CD4-positive, alpha-beta T cell (primary cell): ENCODE data around the gene AZU1. TPM values are rescaled to one million over a fixed set of nuclear protein-coding genes. Genes with fewer than 3 reads are reported as not detected.

Source experiments
- ATAC-seq: fragments of 200-7000 bp; cut with Tn5 transposase; one replicate; pipeline ENCODE4 v1.10.0; 2022; ENCODE audit warnings: mild to moderate bottlenecking; ENCODE audit not compliant: poor library complexity
- CTCF ChIA-PET: fragments of 350-600 bp; sonication (Branson Sonifier 250); formaldehyde crosslinking; loops from one replicate; lab custom pipeline; 2021; ENCODE audit warnings: antibody characterized with exemption, inconsistent platforms; lab: Charles Lee
- POLR2A ChIA-PET: fragments of 350-600 bp; sonication (Branson Sonifier 250); formaldehyde crosslinking; loops from one replicate; lab custom pipeline; 2021; ENCODE audit warnings: antibody characterized with exemption, inconsistent platforms; lab: Charles Lee
- DNase-seq, 14 experiments: peaks; one replicate each; pipeline ENCODE4 v3.0.0-alpha.2; 2013 to 2020; ENCODE audit warnings: mixed read lengths in 2 of 14
- H3K27ac ChIP-seq, 2 donors: one replicate each; pipeline versions ENCODE4 v1.5.1 to v1.7.0; 2013; ENCODE audit warnings: low read length in 2 of 2, low read depth in 1 of 2, mild to moderate bottlenecking in 1 of 2
- H3K27me3 ChIP-seq, 2 experiments: 1 replicate in 1 of 2; 2 replicates in 1 of 2; pipeline versions ENCODE4 v1.6.1 to v1.7.0; 2013; ENCODE audit warnings: low read length in 2 of 2, control low read depth in 1 of 2, mild to moderate bottlenecking in 1 of 2, moderate library complexity in 1 of 2; ENCODE audit not compliant: insufficient read depth in 2 of 2, control insufficient read depth in 1 of 2
- H3K36me3 ChIP-seq: one replicate; pipeline ENCODE4 v1.6.1; 2013; ENCODE audit warnings: low read length, control low read depth; ENCODE audit not compliant: insufficient read depth
- H3K4me1 ChIP-seq: one replicate; pipeline ENCODE4 v1.6.1; 2013; ENCODE audit warnings: low read length, control low read depth; ENCODE audit not compliant: insufficient read depth
- H3K4me3 ChIP-seq: one replicate; pipeline ENCODE4 v1.5.1; 2013; ENCODE audit warnings: mild to moderate bottlenecking, low read length, moderate library complexity
- H3K9me3 ChIP-seq, 2 experiments: 1 replicate in 1 of 2; 2 replicates in 1 of 2; pipeline versions ENCODE4 v1.6.1 to v1.7.0; 2013; ENCODE audit warnings: low read length in 2 of 2, mild to moderate bottlenecking in 2 of 2, control low read depth in 1 of 2, moderate library complexity in 1 of 2; ENCODE audit not compliant: control insufficient read depth in 1 of 2, insufficient read depth in 1 of 2
- H3K27ac Mint-ChIP-seq: one replicate; pipeline ENCODE4 v1.8.0; 2020; ENCODE audit warnings: mixed read lengths
- H3K27me3 Mint-ChIP-seq: one replicate; pipeline ENCODE4 v1.8.0; 2021; ENCODE audit warnings: mixed read lengths
- H3K36me3 Mint-ChIP-seq: one replicate; pipeline ENCODE4 v1.8.0; 2021; ENCODE audit warnings: low read depth, mixed read lengths
- H3K4me1 Mint-ChIP-seq: one replicate; pipeline ENCODE4 v1.8.0; 2021; ENCODE audit warnings: low read depth, mixed read lengths
- H3K4me3 Mint-ChIP-seq: one replicate; pipeline ENCODE4 v1.8.0; 2020; ENCODE audit warnings: mild to moderate bottlenecking, mixed read lengths
- H3K9me3 Mint-ChIP-seq: one replicate; pipeline ENCODE4 v1.8.0; 2020; ENCODE audit warnings: mixed read lengths
- CTCF ChIP-seq: fragments of 200-600 bp; IDR thresholded peaks from one replicate; pipeline ENCODE4 v1.8.0; 2022; ENCODE audit warnings: antibody characterized with exemption, mild to moderate bottlenecking
- intact Hi-C, 2 experiments: fragments of 100-400 bp; cut with DNase I in 1 of 2; cut with micrococcal nuclease in 1 of 2; formaldehyde crosslinking; loops; one replicate each; pipeline versions ENCODE4 v1.15.1 to v1.9.0; 2023 to 2025; cut with DNase I, micrococcal nuclease
- total RNA-seq, 174 experiments: library from RNA in 2 of 174; stranded (reverse) in 2 of 174; gene quantifications; one replicate each; pipeline ENCODE4 v1.2.3 and lab custom pipeline; 2021 to 2026

AZU1 gene
- total RNA-seq, 2 experiments from 2014 or later: 0.47 to 0.49 TPM

GRCh38 chr19:791567-792305 lies 35.9 kb upstream of the AZU1 start:
- Mint-ChIP-seq H3K27me3 (peaks cover 6% of the 10 kb centered on the region), H3K4me3 (no peak overlapping the region), H3K9me3 (no peaks in the 10 kb centered on the region), H3K36me3 (peaks cover under 1% of the 10 kb centered on the region), H3K27ac (no peak overlapping the region), H3K4me1 (peaks cover 10% of the 10 kb centered on the region)
- Histone ChIP-seq H3K36me3 (no peaks in the 10 kb centered on the region), H3K4me1 (peaks cover 14% of the 10 kb centered on the region), H3K9me3 (no peaks in the 10 kb centered on the region), H3K4me3 (no peak overlapping the region), H3K27me3 (no peaks in the 10 kb centered on the region), H3K27ac (no peak overlapping the region)
- peak in 1 of 14 experiments; percentile 23 for DNase-seq
- TF ChIP-seq CTCF: no peak
- no peak for ATAC-seq
- CTCF ChIA-PET: no interaction called here
- POLR2A ChIA-PET: no interaction called here
- intact Hi-C loops: loop anchor here (10.0 kb wide), 2 partner anchors 313 to 453 kb away; partner anchors contain the start of genes ATP5F1D (in 1 of the 2), GPX4 (in 1 of the 2) and MIDN (in 1 of the 2)

GRCh38 chr19:792306-792885 lies 35.2 kb upstream of the AZU1 start:
- intact Hi-C loops: loop anchor here (10.0 kb wide), 2 partner anchors 312 to 452 kb away; partner anchors contain the start of genes ATP5F1D (in 1 of the 2), GPX4 (in 1 of the 2) and MIDN (in 1 of the 2)
- POLR2A ChIA-PET: no interaction called here
- H3K4me3 ChIP-seq: no peak overlapping the region
- no peaks in the 10 kb centered on the region for H3K36me3 ChIP-seq
- peaks cover 14% of the 10 kb centered on the region for H3K4me1 ChIP-seq
- Mint-ChIP-seq H3K9me3 (no peaks in the 10 kb centered on the region), H3K27me3 (peaks cover 6% of the 10 kb centered on the region), H3K27ac (no peak overlapping the region), H3K4me3 (no peak overlapping the region), H3K36me3 (peaks cover 5% of the 10 kb centered on the region), H3K4me1 (peaks cover 13% of the 10 kb centered on the region)
- no peak for TF ChIP-seq CTCF
- ATAC-seq: no peak
- DNase-seq: peak in 1 of 14 experiments; percentile 13
- no peaks in the 10 kb centered on the region for H3K9me3 ChIP-seq
- no peak overlapping the region for H3K27ac ChIP-seq
- H3K27me3 ChIP-seq: no peaks in the 10 kb centered on the region
- CTCF ChIA-PET: no interaction called here

- Histone ChIP-seq H3K4me1 (peaks cover 21% of the 10 kb centered on the region), H3K9me3 (no peaks in the 10 kb centered on the region), H3K36me3 (peaks cover 4% of the 10 kb centered on the region), H3K27me3 (no peaks in the 10 kb centered on the region), H3K4me3 (no peak overlapping the region), H3K27ac (no peak overlapping the region)
- ATAC-seq (no peak), DNase-seq (no peak)
- CTCF ChIA-PET: no interaction called here
- H3K36me3 Mint-ChIP-seq: peaks cover 10% of the 10 kb centered on the region
- H3K27me3 Mint-ChIP-seq: peaks cover 6% of the 10 kb centered on the region
- H3K4me1 Mint-ChIP-seq: peaks cover 14% of the 10 kb centered on the region
- H3K27ac Mint-ChIP-seq: no peak overlapping the region
- intact Hi-C loops: loop anchor here (10.0 kb wide), 2 partner anchors 311 to 451 kb away; partner anchors contain the start of genes ATP5F1D (in 1 of the 2), GPX4 (in 1 of the 2) and MIDN (in 1 of the 2)
- H3K4me3 Mint-ChIP-seq: peak overlapping the region; percentile 54
- no peaks in the 10 kb centered on the region for H3K9me3 Mint-ChIP-seq
- POLR2A ChIA-PET: no interaction called here
- no peak for TF ChIP-seq CTCF
Measured at GRCh38 chr19:793806-794205, 33.8 kb upstream of the AZU1 start.
